Peyer's patch (tissue), 4 donors: ENCODE results near the gene FTCDNL1.

Source experiments
- CTCF ChIP-seq, 6 experiments: fragments of 450-650 bp in 4 of 6; fragments of 200-600 bp in 2 of 6; sonication (generic) in 1 of 6; IDR thresholded peaks; one replicate each; pipeline ENCODE4 v1.5.1; 2017 to 2019; ENCODE audit warnings: antibody characterized with exemption in 6 of 6, mild to moderate bottlenecking in 3 of 6, moderate library complexity in 1 of 6
- POLR2A ChIP-seq, 2 donors: fragments of 450-650 bp; IDR thresholded peaks; one replicate each; pipeline ENCODE4 v1.5.1; 2017; ENCODE audit warnings: antibody characterized with exemption in 2 of 2, mild to moderate bottlenecking in 2 of 2, moderate library complexity in 2 of 2

DNA sequence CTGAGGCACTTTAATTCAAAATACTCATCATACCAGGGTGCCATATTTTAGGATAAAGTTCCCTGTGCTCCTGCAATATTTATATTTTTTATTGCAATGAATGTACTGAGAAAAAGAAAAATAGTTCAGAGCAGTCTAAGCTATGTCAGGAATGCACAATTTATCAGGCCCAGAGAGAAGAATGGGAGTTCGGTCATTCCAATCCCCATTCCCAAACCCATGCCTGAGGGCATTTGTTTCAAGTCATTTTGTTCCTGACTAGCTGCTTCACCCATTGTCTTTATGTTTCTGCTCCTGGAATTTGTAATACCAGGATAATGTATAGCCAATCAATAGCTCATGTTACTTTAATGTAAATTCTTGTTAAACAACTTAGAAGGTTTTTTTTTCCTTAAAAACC, 24.4 kb upstream of the FTCDNL1 start:
- TF ChIP-seq CTCF (IDR thresholded peaks at IDR 0.05) (no peak), POLR2A (IDR thresholded peaks at IDR 0.05) (no peak)
